IPS DF 4.7 (cell line): ENCODE results near the gene AIF1L.

Source experiments
- DNase-seq: peaks from one replicate; pipeline ENCODE4 v3.0.0-alpha.2; 2013; ENCODE audit warnings: low spot score; ENCODE audit errors: extremely low read depth

AIF1L gene

GRCh38 chr9:131076347-131077195, 19.8 kb upstream of the AIF1L start:
- DNase-seq, result no peak

- no peak for DNase-seq
Measured at GRCh38 chr9:131078427-131079366, 17.6 kb upstream of the AIF1L start.

GRCh38 chr9:131080589-131080988, 15.7 kb upstream of the AIF1L start:
- no peak for DNase-seq

GRCh38 chr9:131081868-131082267, 14.5 kb upstream of the AIF1L start:
- no peak for DNase-seq

GRCh38 chr9:131082774-131083512, 13.4 kb upstream of the AIF1L start:
- DNase-seq, result no peak

- no peak for DNase-seq
Measured at GRCh38 chr9:131084661-131085369, 11.5 kb upstream of the AIF1L start.

- no peak for DNase-seq
Measured at GRCh38 chr9:131085370-131086122, 10.8 kb upstream of the AIF1L start.

GRCh38 chr9:131087354-131087893, 8.9 kb upstream of the AIF1L start:
- DNase-seq, result no peak

GRCh38 chr9:131090025-131090787, 6.1 kb upstream of the AIF1L start:
- no peak for DNase-seq

GRCh38 chr9:131091352-131091992, 4.9 kb upstream of the AIF1L start:
- DNase-seq, result no peak

- DNase-seq, result no peak
Measured at GRCh38 chr9:131092030-131092429, 4.3 kb upstream of the AIF1L start.

- no peak for DNase-seq
Measured at GRCh38 chr9:131092548-131093440, 3.5 kb upstream of the AIF1L start.

GRCh38 chr9:131094015-131094414, 2.3 kb upstream of the AIF1L start:
- no peak for DNase-seq

- DNase-seq, result no peak
Measured at GRCh38 chr9:131094622-131095021, 1.7 kb upstream of the AIF1L start.

- DNase-seq, result no peak
Measured at GRCh38 chr9:131095666-131096268, 564 bp upstream of the AIF1L start.

GRCh38 chr9:131097126-131097947, 1.0 kb downstream of the AIF1L start:
- no peak for DNase-seq

GRCh38 chr9:131097948-131098278, 1.6 kb downstream of the AIF1L start:
- DNase-seq, result no peak
